GM23338 (cell line): Measurements from ENCODE around the gene UTP20. TPM values are rescaled to one million over a fixed set of nuclear protein-coding genes. Genes with fewer than 3 reads are reported as not detected.

Experiments
- ATAC-seq: fragments of 200-7000 bp; cut with Tn5 transposase; 3 replicates; pipeline ENCODE4 v1.9.1; 2020
- DNase-seq: peaks from one replicate; pipeline ENCODE4 v3.0.0-alpha.2; 2015; ENCODE audit warnings: low spot score
- H2AFZ ChIP-seq: fragments of 200-600 bp; sonication (generic); 2 replicates; pipeline ENCODE4 v1.8.0; 2016; ENCODE audit warnings: antibody characterized with exemption, mild to moderate bottlenecking, moderate library complexity
- H3F3A ChIP-seq: fragments of 200-600 bp; sonication (generic); replicated peaks from 2 replicates; pipeline ENCODE4 v1.8.0; 2017; ENCODE audit warnings: antibody characterized with exemption, mixed run types, low read depth
- H3K27ac ChIP-seq: fragments of 200-600 bp; sonication (generic); 2 replicates; pipeline ENCODE4 v1.6.1; 2016; ENCODE audit warnings: low read depth
- H3K27me3 ChIP-seq: fragments of 200-600 bp; sonication (generic); 2 replicates; pipeline ENCODE4 v1.8.0; 2016; ENCODE audit warnings: mild to moderate bottlenecking, mixed run types, moderate library complexity; ENCODE audit not compliant: insufficient read depth
- H3K36me3 ChIP-seq: fragments of 200-600 bp; sonication (generic); 2 replicates; pipeline ENCODE4 v1.8.0; 2016; ENCODE audit warnings: mild to moderate bottlenecking; ENCODE audit not compliant: insufficient read depth
- H3K4me1 ChIP-seq: fragments of 200-600 bp; sonication (generic); 2 replicates; pipeline ENCODE4 v1.8.0; 2016; ENCODE audit warnings: mild to moderate bottlenecking, moderate library complexity; ENCODE audit not compliant: insufficient read depth
- H3K4me2 ChIP-seq: fragments of 200-600 bp; sonication (generic); 2 replicates; pipeline ENCODE4 v1.7.1; 2017; ENCODE audit warnings: mixed run types
- H3K4me3 ChIP-seq: fragments of 200-600 bp; sonication (generic); 2 replicates; pipeline ENCODE4 v1.6.1; 2016; ENCODE audit warnings: mixed run types
- H3K79me2 ChIP-seq: fragments of 200-600 bp; sonication (generic); replicated peaks from 2 replicates; pipeline ENCODE4 v1.8.0; 2017; ENCODE audit warnings: mild to moderate bottlenecking; ENCODE audit not compliant: insufficient read depth
- H3K9me2 ChIP-seq: fragments of 200-600 bp; sonication (generic); 2 replicates; pipeline ENCODE4 v1.8.0; 2017; ENCODE audit not compliant: insufficient read depth
- H4K20me1 ChIP-seq: fragments of 200-600 bp; sonication (generic); replicated peaks from 2 replicates; pipeline ENCODE4 v1.8.0; 2017; ENCODE audit warnings: mild to moderate bottlenecking; ENCODE audit not compliant: insufficient read depth
- H3K27ac Mint-ChIP-seq: 2 replicates; pipeline ENCODE4 v1.8.0; 2020; ENCODE audit warnings: inconsistent platforms, mild to moderate bottlenecking, moderate library complexity, mixed read lengths
- H3K27me3 Mint-ChIP-seq: 3 replicates; pipeline ENCODE4 v1.8.0; 2022; ENCODE audit warnings: low read depth, mild to moderate bottlenecking, moderate library complexity, mixed read lengths, inconsistent platforms; ENCODE audit not compliant: insufficient read depth, poor library complexity
- H3K36me3 Mint-ChIP-seq: 3 replicates; pipeline ENCODE4 v1.8.0; 2021; ENCODE audit warnings: low read depth, mild to moderate bottlenecking, inconsistent platforms, moderate library complexity, mixed read lengths
- H3K4me1 Mint-ChIP-seq: 3 replicates; pipeline ENCODE4 v1.8.0; 2020; ENCODE audit warnings: mild to moderate bottlenecking, inconsistent platforms, mixed read lengths
- H3K4me3 Mint-ChIP-seq: 3 replicates; pipeline ENCODE4 v1.8.0; 2021; ENCODE audit warnings: moderate library complexity, mild to moderate bottlenecking, inconsistent platforms, mixed read lengths
- H3K9me3 Mint-ChIP-seq: 3 replicates; pipeline ENCODE4 v1.8.0; 2020; ENCODE audit warnings: moderate library complexity, mild to moderate bottlenecking, inconsistent platforms, mixed read lengths
- CREB1 ChIP-seq: fragments of 250-450 bp; sonication (Bioruptor Pico); IDR thresholded peaks from 2 replicates; pipeline ENCODE4 v1.5.0; 2020; ENCODE audit warnings: low read depth, mild to moderate bottlenecking, moderate library complexity
- EZH2 ChIP-seq: fragments of 200-600 bp; sonication (generic); IDR thresholded peaks from one replicate; pipeline ENCODE4 v1.8.0; 2017; ENCODE audit warnings: antibody characterized with exemption, mild to moderate bottlenecking, low read depth; ENCODE audit not compliant: unreplicated experiment
- EZH2phosphoT487 ChIP-seq: fragments of 200-600 bp; sonication (generic); IDR thresholded peaks from one replicate; pipeline ENCODE4 v1.8.1; 2018; ENCODE audit warnings: antibody characterized with exemption; ENCODE audit not compliant: unreplicated experiment
- JUNB ChIP-seq: IDR thresholded peaks from one replicate; pipeline ENCODE4 v1.6.1; 2016; ENCODE audit warnings: antibody characterized with exemption; ENCODE audit not compliant: unreplicated experiment
- POLR2AphosphoS5 ChIP-seq: IDR thresholded peaks from 2 replicates; pipeline ENCODE4 v1.6.1; 2016; ENCODE audit warnings: antibody characterized with exemption, low read depth
- ZNF114 ChIP-seq: fragments of 250-450 bp; sonication (Bioruptor Pico); IDR thresholded peaks from 2 replicates; pipeline ENCODE4 v1.5.0; 2020; ENCODE audit warnings: mild to moderate bottlenecking, moderate library complexity
- ZNF331 ChIP-seq: fragments of 250-450 bp; sonication (Bioruptor Pico); IDR thresholded peaks from 2 replicates; pipeline ENCODE4 v1.5.0; 2020; ENCODE audit warnings: low read depth, mild to moderate bottlenecking, moderate library complexity
- polyA plus RNA-seq: library from polyadenylated mRNA; unstranded; fragments of >200 nt; fragmentation: Nextera tagmentation; extraction: Ambion mirVana; gene quantifications from 2 replicates; pipeline ENCODE4 v1.2.1, GENCODE V29; 2016
- total RNA-seq: library from RNA; depleted of rRNA; stranded (reverse); fragments of >200 nt; shearing (Covaris generic); gene quantifications from 2 replicates; pipeline ENCODE4 v1.2.3, GENCODE V29; 2014
- TF ChIP-seq, protein P1 (sequence below), 2 experiments: fragments of 200-600 bp in 1 of 2; sonication (generic) in 1 of 2; conservative IDR thresholded peaks; 2 replicates each; pipeline versions ENCODE4 v1.5.1 to v1.6.1; 2016 to 2017; ENCODE audit warnings: antibody characterized with exemption in 2 of 2, low read depth in 2 of 2, mild to moderate bottlenecking in 2 of 2, moderate library complexity in 1 of 2
- TF ChIP-seq, protein P2 (sequence below): IDR thresholded peaks from 2 replicates; pipeline ENCODE4 v1.6.1; 2016; ENCODE audit warnings: antibody characterized with exemption

The UTP20 gene
- total and polyA plus RNA-seq, 2 experiments from 2014 or later, result 13.1 to 59.6 TPM

DNA sequence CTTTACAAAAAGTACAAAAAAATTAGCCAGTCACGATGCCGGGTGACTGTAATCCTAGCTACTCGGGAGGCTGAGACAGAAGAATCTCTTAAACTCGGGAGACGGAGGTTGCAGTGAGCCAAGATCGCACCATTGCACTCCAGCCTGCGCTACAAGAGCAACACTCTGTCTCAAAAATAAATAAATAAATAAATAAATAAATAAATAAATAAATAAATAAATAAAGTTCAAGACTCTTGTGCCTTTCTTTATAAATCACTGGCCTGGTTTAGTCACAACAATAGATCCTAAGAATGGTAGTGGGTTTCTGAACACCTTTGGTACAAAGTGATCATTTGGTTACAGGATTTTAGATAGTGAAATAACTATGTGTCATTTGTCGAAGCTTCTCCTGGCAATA lies 81.5 kb downstream of the UTP20 start (continued):
- TF ChIP-seq, protein P1, sequence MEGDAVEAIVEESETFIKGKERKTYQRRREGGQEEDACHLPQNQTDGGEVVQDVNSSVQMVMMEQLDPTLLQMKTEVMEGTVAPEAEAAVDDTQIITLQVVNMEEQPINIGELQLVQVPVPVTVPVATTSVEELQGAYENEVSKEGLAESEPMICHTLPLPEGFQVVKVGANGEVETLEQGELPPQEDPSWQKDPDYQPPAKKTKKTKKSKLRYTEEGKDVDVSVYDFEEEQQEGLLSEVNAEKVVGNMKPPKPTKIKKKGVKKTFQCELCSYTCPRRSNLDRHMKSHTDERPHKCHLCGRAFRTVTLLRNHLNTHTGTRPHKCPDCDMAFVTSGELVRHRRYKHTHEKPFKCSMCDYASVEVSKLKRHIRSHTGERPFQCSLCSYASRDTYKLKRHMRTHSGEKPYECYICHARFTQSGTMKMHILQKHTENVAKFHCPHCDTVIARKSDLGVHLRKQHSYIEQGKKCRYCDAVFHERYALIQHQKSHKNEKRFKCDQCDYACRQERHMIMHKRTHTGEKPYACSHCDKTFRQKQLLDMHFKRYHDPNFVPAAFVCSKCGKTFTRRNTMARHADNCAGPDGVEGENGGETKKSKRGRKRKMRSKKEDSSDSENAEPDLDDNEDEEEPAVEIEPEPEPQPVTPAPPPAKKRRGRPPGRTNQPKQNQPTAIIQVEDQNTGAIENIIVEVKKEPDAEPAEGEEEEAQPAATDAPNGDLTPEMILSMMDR (conservative IDR thresholded peaks at IDR 0.05; ENCODE audit: low read depth in 2 of 2), result no peak
- TF ChIP-seq POLR2AphosphoS5, result no peak
- TF ChIP-seq EZH2phosphoT487, result no peak
- TF ChIP-seq, protein P2, sequence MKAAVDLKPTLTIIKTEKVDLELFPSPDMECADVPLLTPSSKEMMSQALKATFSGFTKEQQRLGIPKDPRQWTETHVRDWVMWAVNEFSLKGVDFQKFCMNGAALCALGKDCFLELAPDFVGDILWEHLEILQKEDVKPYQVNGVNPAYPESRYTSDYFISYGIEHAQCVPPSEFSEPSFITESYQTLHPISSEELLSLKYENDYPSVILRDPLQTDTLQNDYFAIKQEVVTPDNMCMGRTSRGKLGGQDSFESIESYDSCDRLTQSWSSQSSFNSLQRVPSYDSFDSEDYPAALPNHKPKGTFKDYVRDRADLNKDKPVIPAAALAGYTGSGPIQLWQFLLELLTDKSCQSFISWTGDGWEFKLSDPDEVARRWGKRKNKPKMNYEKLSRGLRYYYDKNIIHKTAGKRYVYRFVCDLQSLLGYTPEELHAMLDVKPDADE, result no peak
- no peak for TF ChIP-seq EZH2

DNA sequence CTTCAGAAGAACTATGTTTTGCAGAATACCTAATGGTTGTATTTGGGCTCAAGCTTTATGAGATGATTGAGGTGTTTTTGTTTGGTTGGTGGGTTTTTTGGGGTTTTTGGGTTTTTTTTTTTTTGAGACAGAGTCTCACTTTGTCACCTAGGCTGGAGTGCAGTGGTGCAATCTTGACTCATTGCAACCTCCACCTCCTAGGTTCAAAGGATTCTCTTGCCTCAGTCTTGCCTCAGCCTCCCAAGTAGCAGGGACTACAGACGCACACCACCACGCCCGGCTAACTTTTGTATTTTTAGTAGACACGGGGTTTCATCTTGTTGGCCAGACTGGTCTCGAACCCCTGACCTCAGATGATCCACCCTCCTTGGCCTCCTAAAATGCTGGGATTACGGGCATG lies 88.1 kb downstream of the UTP20 start:
- Mint-ChIP-seq H3K36me3 (peaks cover 82% of the 10 kb centered on the region), H3K4me1 (no peaks in the 10 kb centered on the region), H3K4me3 (no peak overlapping the region), H3K9me3 (no peaks in the 10 kb centered on the region), H3K27ac (no peak overlapping the region), H3K27me3 (peaks cover 3% of the 10 kb centered on the region)
- H3F3A ChIP-seq, result no peaks in the 10 kb centered on the region
- TF ChIP-seq, protein P2, result no peak
- TF ChIP-seq JUNB (no peak), CREB1 (CRISPR knock-in tag) (no peak), ZNF331 (CRISPR knock-in tag) (no peak), EZH2phosphoT487 (no peak), ZNF114 (CRISPR knock-in tag) (no peak)
- TF ChIP-seq, protein P1 (conservative IDR thresholded peaks at IDR 0.05; ENCODE audit: low read depth in 2 of 2), result no peak
- no peaks in the 10 kb centered on the region for H3K27me3 ChIP-seq
- no peak for ATAC-seq
- no peaks in the 10 kb centered on the region for H3K9me2 ChIP-seq
- H4K20me1 ChIP-seq, result peaks cover 12% of the 10 kb centered on the region
- DNase-seq, result no peak
- H3K4me2 ChIP-seq, result no peak overlapping the region
- no peak overlapping the region for H3K4me3 ChIP-seq
- H3K79me2 ChIP-seq, result no peaks in the 10 kb centered on the region
- no peaks in the 10 kb centered on the region for H3K4me1 ChIP-seq
- H3K27ac ChIP-seq, result no peak overlapping the region
- H2AFZ ChIP-seq, result no peak overlapping the region
- H3K36me3 ChIP-seq, result peaks cover 58% of the 10 kb centered on the region
